CD14-positive monocyte (primary cell): ENCODE data around the gene CNTD1. TPM values are rescaled to one million over a fixed set of nuclear protein-coding genes. Genes with fewer than 3 reads are reported as not detected.

Source experiments
- DNase-seq, 3 donors: peaks; one replicate each; pipeline ENCODE4 v3.0.0-alpha.2; 2011 to 2022
- H2AFZ ChIP-seq: 2 replicates; pipeline ENCODE4 v1.6.0; 2012; ENCODE audit warnings: mild to moderate bottlenecking, low read depth, low read length, inconsistent platforms; ENCODE audit not compliant: insufficient read depth, poor library complexity, severe bottlenecking
- H3K27ac ChIP-seq, 2 donors: 1 replicate in 1 of 2; 2 replicates in 1 of 2; pipeline ENCODE4 v1.5.1; 2012 to 2013; ENCODE audit warnings: low read length in 2 of 2, control low read depth in 1 of 2, inconsistent platforms in 1 of 2, low read depth in 1 of 2, mild to moderate bottlenecking in 1 of 2
- H3K27me3 ChIP-seq, 2 donors: one replicate each; pipeline versions ENCODE4 v1.6.0 to v1.6.1; 2011 to 2013; ENCODE audit warnings: low read length in 2 of 2; ENCODE audit not compliant: control insufficient read depth in 2 of 2, insufficient read depth in 2 of 2
- H3K36me3 ChIP-seq, 2 donors: replicated peaks in 1 of 2; 1 replicate in 1 of 2; 2 replicates in 1 of 2; pipeline versions ENCODE4 v1.5.1 to v1.6.1; 2012 to 2013; ENCODE audit warnings: low read length in 2 of 2, control low read depth in 1 of 2, inconsistent platforms in 1 of 2, mild to moderate bottlenecking in 1 of 2; ENCODE audit not compliant: insufficient read depth in 2 of 2, control insufficient read depth in 1 of 2
- H3K4me1 ChIP-seq, 2 donors: 1 replicate in 1 of 2; 2 replicates in 1 of 2; pipeline versions ENCODE4 v1.5.1 to v1.6.1; 2012 to 2013; ENCODE audit warnings: low read length in 2 of 2, control low read depth in 1 of 2, inconsistent platforms in 1 of 2, mild to moderate bottlenecking in 1 of 2, moderate library complexity in 1 of 2; ENCODE audit not compliant: insufficient read depth in 2 of 2, control insufficient read depth in 1 of 2
- H3K4me2 ChIP-seq: replicated peaks from 2 replicates; pipeline ENCODE3; 2012; ENCODE audit warnings: low read length, moderate library complexity, mild to moderate bottlenecking; ENCODE audit not compliant: poor library complexity, severe bottlenecking; ENCODE audit errors: extremely low read depth
- H3K4me3 ChIP-seq, 3 experiments: fragments of 200-600 bp in 1 of 3; sonication (generic) in 1 of 3; replicated peaks in 1 of 3; 1 replicate in 2 of 3; 2 replicates in 1 of 3; pipeline ENCODE4 v1.5.1; 2011 to 2013; ENCODE audit warnings: low read length in 3 of 3, mild to moderate bottlenecking in 3 of 3, control low read depth in 2 of 3, low read depth in 2 of 3, inconsistent platforms in 1 of 3, moderate library complexity in 1 of 3
- H3K79me2 ChIP-seq: 2 replicates; pipeline ENCODE4 v1.6.0; 2012; ENCODE audit warnings: mild to moderate bottlenecking, control low read depth, inconsistent platforms, low read length, moderate library complexity; ENCODE audit not compliant: insufficient read depth
- H3K9ac ChIP-seq: 2 replicates; pipeline ENCODE4 v1.6.0; 2017; ENCODE audit warnings: low read length, mild to moderate bottlenecking; ENCODE audit not compliant: insufficient read depth, poor library complexity, severe bottlenecking
- H3K9me3 ChIP-seq, 2 donors: replicated peaks in 1 of 2; 1 replicate in 1 of 2; 2 replicates in 1 of 2; pipeline versions ENCODE4 v1.5.1 to v1.6.1; 2012 to 2013; ENCODE audit warnings: low read length in 2 of 2, control low read depth in 1 of 2; ENCODE audit not compliant: control insufficient read depth in 1 of 2, insufficient read depth in 1 of 2
- H4K20me1 ChIP-seq: 2 replicates; pipeline ENCODE4 v1.6.0; 2012; ENCODE audit warnings: mild to moderate bottlenecking, low read length, control low read depth, moderate library complexity; ENCODE audit not compliant: insufficient read depth
- H3K27ac Mint-ChIP-seq, 7 donors: one replicate each; pipeline ENCODE4 v1.8.0; 2020; ENCODE audit warnings: mild to moderate bottlenecking in 7 of 7, mixed read lengths in 7 of 7, moderate library complexity in 6 of 7, inconsistent platforms in 2 of 7
- H3K27me3 Mint-ChIP-seq, 3 donors: one replicate each; pipeline ENCODE4 v1.8.0; 2021 to 2022; ENCODE audit warnings: low read depth in 3 of 3, mild to moderate bottlenecking in 3 of 3, mixed read lengths in 3 of 3, moderate library complexity in 3 of 3, inconsistent platforms in 1 of 3
- H3K36me3 Mint-ChIP-seq, 2 donors: one replicate each; pipeline ENCODE4 v1.8.0; 2020; ENCODE audit warnings: mixed read lengths in 2 of 2, inconsistent platforms in 1 of 2, mild to moderate bottlenecking in 1 of 2
- H3K4me1 Mint-ChIP-seq: one replicate; pipeline ENCODE4 v1.8.0; 2020; ENCODE audit warnings: mild to moderate bottlenecking, mixed read lengths
- H3K4me3 Mint-ChIP-seq, 2 donors: one replicate each; pipeline ENCODE4 v1.8.0; 2020; ENCODE audit warnings: mild to moderate bottlenecking in 2 of 2, mixed read lengths in 2 of 2, moderate library complexity in 1 of 2
- H3K9me3 Mint-ChIP-seq, 7 donors: one replicate each; pipeline ENCODE4 v1.8.0; 2020 to 2022; ENCODE audit warnings: mixed read lengths in 7 of 7, mild to moderate bottlenecking in 6 of 7, moderate library complexity in 6 of 7, inconsistent platforms in 2 of 7
- WGBS: methylation state at CpG from one replicate; pipeline ENCODE4 v1.1.5; 2013; ENCODE audit warnings: missing lambda C conversion rate; ENCODE audit not compliant: insufficient coverage; 5-methylcytosine and 5-hydroxymethylcytosine counted together
- intact Hi-C, 2 donors: fragments of 100-400 bp; cut with micrococcal nuclease; formaldehyde crosslinking; loops; one replicate each; pipeline versions ENCODE4 v1.15.0 to v1.15.1; 2023
- polyA plus RNA-seq, 3 donors: library from polyadenylated mRNA; depleted of rRNA in 1 of 3; unstranded in 2 of 3; stranded (reverse) in 1 of 3; fragments of 300-500 nt in 2 of 3; fragments of >200 nt in 1 of 3; fragmentation: Illumina TruSeq in 2 of 3; gene quantifications; 1 replicate in 2 of 3; 2 replicates in 1 of 3; pipeline ENCODE4 v1.2.3, GENCODE V29; 2012 to 2021
- TF ChIP-seq, protein P1 (sequence below): fragments of 200-600 bp; IDR thresholded peaks from one replicate; pipeline ENCODE4 v1.8.0; 2022; ENCODE audit warnings: antibody characterized with exemption, mild to moderate bottlenecking

CNTD1 gene
- polyA plus RNA-seq, 3 donors: not detected

GRCh38 chr17:42852351-42852750, 53.7 kb downstream of the CNTD1 start:
- no peaks in the 10 kb centered on the region for H4K20me1 ChIP-seq
- no peak overlapping the region for H3K4me3 ChIP-seq
- no peaks in the 10 kb centered on the region for H3K79me2 ChIP-seq
- H3K4me2 ChIP-seq: no peak overlapping the region
- H3K36me3 ChIP-seq: no peaks in the 10 kb centered on the region
- H3K27me3 ChIP-seq: no peaks in the 10 kb centered on the region
- Mint-ChIP-seq H3K27ac (peak overlapping the region in 1 of 7 donors; percentile 16), H3K4me3 (no peak overlapping the region), H3K4me1 (peaks cover 8% of the 10 kb centered on the region), H3K27me3 (peaks cover under 1 to 5% (median 5%) of the 10 kb centered on the region in 3 donors), H3K9me3 (peaks cover 0 to 1% (median 0%) of the 10 kb centered on the region in 7 donors), H3K36me3 (no peaks in the 10 kb centered on the region)
- no peak overlapping the region for H3K27ac ChIP-seq
- TF ChIP-seq, protein P1, sequence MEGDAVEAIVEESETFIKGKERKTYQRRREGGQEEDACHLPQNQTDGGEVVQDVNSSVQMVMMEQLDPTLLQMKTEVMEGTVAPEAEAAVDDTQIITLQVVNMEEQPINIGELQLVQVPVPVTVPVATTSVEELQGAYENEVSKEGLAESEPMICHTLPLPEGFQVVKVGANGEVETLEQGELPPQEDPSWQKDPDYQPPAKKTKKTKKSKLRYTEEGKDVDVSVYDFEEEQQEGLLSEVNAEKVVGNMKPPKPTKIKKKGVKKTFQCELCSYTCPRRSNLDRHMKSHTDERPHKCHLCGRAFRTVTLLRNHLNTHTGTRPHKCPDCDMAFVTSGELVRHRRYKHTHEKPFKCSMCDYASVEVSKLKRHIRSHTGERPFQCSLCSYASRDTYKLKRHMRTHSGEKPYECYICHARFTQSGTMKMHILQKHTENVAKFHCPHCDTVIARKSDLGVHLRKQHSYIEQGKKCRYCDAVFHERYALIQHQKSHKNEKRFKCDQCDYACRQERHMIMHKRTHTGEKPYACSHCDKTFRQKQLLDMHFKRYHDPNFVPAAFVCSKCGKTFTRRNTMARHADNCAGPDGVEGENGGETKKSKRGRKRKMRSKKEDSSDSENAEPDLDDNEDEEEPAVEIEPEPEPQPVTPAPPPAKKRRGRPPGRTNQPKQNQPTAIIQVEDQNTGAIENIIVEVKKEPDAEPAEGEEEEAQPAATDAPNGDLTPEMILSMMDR: no peak
- no peak overlapping the region for H3K9ac ChIP-seq
- WGBS: 98% methylated on average over 15 of the region's 15 CpGs
- peaks cover 4 to 11% of the 10 kb centered on the region in 2 donors for H3K4me1 ChIP-seq
- intact Hi-C loops: no loop called here
- no peak for DNase-seq
- H3K9me3 ChIP-seq: no peaks in the 10 kb centered on the region
- no peak overlapping the region for H2AFZ ChIP-seq

GRCh38 chr17:42853004-42853403, 54.3 kb downstream of the CNTD1 start:
- 67% methylated on average over 3 of the region's 4 CpGs for WGBS
- Histone ChIP-seq H3K4me3 (no peak overlapping the region), H2AFZ (no peak overlapping the region), H3K79me2 (no peaks in the 10 kb centered on the region), H3K9ac (no peak overlapping the region), H3K36me3 (no peaks in the 10 kb centered on the region), H3K4me1 (peaks cover 0 to 8% of the 10 kb centered on the region in 2 donors), H3K27me3 (no peaks in the 10 kb centered on the region), H3K9me3 (no peaks in the 10 kb centered on the region), H4K20me1 (no peaks in the 10 kb centered on the region), H3K27ac (no peak overlapping the region), H3K4me2 (no peak overlapping the region)
- DNase-seq: no peak
- Mint-ChIP-seq H3K4me3 (no peak overlapping the region), H3K27ac (peak overlapping the region in 2 of 7 donors; percentile 21 to 44), H3K9me3 (peaks cover 0 to 1% (median 0%) of the 10 kb centered on the region in 7 donors), H3K27me3 (peaks cover 0 to 5% (median 5%) of the 10 kb centered on the region in 3 donors), H3K4me1 (peaks cover 6% of the 10 kb centered on the region), H3K36me3 (no peaks in the 10 kb centered on the region)
- TF ChIP-seq, protein P1: no peak
- intact Hi-C loops: no loop called here
